GM04503 (cell line): ENCODE measurements around the gene LZIC.
A peak's percentile ranks its signal among the peaks of the same experiment; 100 is the strongest.

ENCODE experiments used
- DNase-seq: peaks from one replicate; pipeline ENCODE4 v3.0.0-alpha.2; 2012; ENCODE audit warnings: low read depth

LZIC gene

GRCh38 chr1:9886092-9886742 is 57.0 kb downstream of the LZIC start:
- no peak for DNase-seq

GRCh38 chr1:9884805-9885204 is 58.4 kb downstream of the LZIC start:
- no peak for DNase-seq

DNA sequence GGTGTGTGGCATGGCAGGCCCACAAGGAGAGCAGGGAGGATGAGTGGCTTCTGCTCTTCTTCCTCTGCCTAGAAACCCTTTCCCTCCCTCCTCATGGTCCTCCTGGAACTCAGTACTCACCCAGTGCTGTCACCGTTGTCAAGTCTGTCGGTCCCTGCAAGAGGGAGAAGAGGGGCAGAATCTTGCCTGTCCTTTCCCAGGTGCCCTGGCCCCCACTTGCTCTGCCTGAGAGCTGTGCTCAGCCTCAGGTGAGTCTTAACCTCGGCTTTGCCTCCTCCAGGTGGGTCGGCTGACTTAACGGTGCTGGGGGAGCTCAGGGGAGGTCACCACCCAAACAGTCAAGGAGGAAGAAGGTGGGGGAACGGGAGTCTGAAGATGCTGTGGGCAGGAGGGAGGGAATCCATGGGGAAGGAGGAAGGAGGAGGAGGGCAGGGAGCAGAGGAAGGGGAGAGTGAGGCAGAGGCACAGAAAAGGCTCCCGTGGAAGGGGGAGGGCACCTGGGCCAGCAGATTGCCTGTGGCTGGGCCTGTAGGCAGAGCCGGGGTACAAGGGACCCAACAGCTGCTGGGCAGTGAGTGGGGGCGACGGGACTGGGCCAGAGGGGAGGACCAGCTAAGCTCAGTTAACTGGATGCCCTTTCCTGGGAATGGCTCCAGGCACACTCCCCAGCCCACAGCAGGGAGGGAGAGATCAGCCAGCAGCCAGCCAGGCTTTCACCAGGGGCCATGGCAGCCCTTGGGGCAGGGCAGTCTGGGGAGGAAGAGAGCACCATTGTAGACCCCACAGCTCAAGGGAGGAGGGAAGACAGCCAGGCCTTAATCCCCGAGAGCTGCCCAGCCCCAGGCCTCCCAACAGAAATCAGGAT is 59.4 kb downstream of the LZIC start:
- no peak for DNase-seq

GRCh38 chr1:9882945-9883303 is 60.3 kb downstream of the LZIC start:
- DNase-seq = no peak

- no peak for DNase-seq
These were observed 60.8 kb downstream of the LZIC start for GRCh38 chr1:9882296-9882944.

GRCh38 chr1:9881838-9882249 is 61.3 kb downstream of the LZIC start:
- DNase-seq = peak; percentile 64
